ENCODE measurements around the gene SP2. TPM values are rescaled to one million over a fixed set of nuclear protein-coding genes. Genes with fewer than 3 reads are reported as not detected.

The SP2 gene
- total and polyA plus RNA-seq, 2 of the 13 experiments (the other 11 are each of a cell fraction or from before 2014, with no cell fraction given): 1.4 to 4.8 TPM

DNA sequence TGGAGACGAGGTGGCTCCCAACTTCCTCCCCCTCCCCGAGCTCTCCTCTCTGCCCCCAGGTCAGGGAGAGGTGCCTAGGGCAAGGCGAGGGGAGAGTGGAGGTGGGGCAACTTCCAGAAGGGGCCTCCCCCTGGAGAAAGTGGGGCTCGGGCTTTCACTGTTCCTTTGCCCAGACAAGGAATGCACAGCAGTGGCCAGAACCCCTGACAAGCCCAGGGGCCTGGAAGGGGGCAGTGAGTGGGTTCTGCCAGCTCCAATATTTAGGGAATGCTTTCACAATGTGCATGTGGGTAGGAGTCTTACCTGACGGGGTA is 11.7 kb upstream of the SP2 start:
- DNase-seq (ENCODE audit: low spot score) (no peak), FAIRE-seq (no peak), ATAC-seq (no peak)
- 7% methylated on average over 5 of the region's 5 CpGs for WGBS (ENCODE audit: low lambda C conversion rate)
- in situ Hi-C loops (cut with HindIII; ENCODE audit: extremely low pct_ligation_motif_present, low pct_unique_long_range_greater_than_20kb) (no loop called here), intact Hi-C loops (cut with micrococcal nuclease; ENCODE audit: unreplicated experiment) (no loop called here)
- H3K4me3 ChIP-seq (replicated peaks in 1 of 3; ENCODE audit: insufficient read depth in 1 of 3, low read depth in 2 of 3, low read length in 3 of 3): no peak overlapping the region
- no peak overlapping the region for H3K27ac ChIP-seq (ENCODE audit: extremely low read length, insufficient read depth, low read length)
- CTCF ChIA-PET (ENCODE audit: low intra/inter-chr PET ratio, low total read pairs): no interaction called here
- no peak overlapping the region for H2AFZ ChIP-seq (ENCODE audit: low read length)
- no peak overlapping the region for H3K9ac ChIP-seq (ENCODE audit: insufficient read depth, low read depth, low read length)
- POLR2A ChIA-PET: interaction anchor here (1.1 to 3.9 kb wide), 3 partner anchors 11 to 57 kb away, joined by 6 to 36 read pairs (median 6); partner anchors contain the start of genes PNPO, SCRN2 and SP2
- TF ChIP-seq MAFK (conservative IDR thresholded peaks at IDR 0.05 in 1 of 2, IDR thresholded peaks at IDR 0.05 in 1 of 2; ENCODE audit: low read length in 2 of 2) (no peak), SP5 (CRISPR knock-in tag; IDR thresholded peaks at IDR 0.05; ENCODE audit: borderline replicate concordance, low read depth) (no peak), HMG20B (CRISPR knock-in tag; conservative IDR thresholded peaks at IDR 0.05) (no peak)
- TF ChIP-seq, protein P1, sequence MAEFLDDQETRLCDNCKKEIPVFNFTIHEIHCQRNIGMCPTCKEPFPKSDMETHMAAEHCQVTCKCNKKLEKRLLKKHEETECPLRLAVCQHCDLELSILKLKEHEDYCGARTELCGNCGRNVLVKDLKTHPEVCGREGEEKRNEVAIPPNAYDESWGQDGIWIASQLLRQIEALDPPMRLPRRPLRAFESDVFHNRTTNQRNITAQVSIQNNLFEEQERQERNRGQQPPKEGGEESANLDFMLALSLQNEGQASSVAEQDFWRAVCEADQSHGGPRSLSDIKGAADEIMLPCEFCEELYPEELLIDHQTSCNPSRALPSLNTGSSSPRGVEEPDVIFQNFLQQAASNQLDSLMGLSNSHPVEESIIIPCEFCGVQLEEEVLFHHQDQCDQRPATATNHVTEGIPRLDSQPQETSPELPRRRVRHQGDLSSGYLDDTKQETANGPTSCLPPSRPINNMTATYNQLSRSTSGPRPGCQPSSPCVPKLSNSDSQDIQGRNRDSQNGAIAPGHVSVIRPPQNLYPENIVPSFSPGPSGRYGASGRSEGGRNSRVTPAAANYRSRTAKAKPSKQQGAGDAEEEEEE (CRISPR knock-in tag; IDR thresholded peaks at IDR 0.05; ENCODE audit: borderline replicate concordance): no peak
- TF ChIP-seq, protein P2, sequence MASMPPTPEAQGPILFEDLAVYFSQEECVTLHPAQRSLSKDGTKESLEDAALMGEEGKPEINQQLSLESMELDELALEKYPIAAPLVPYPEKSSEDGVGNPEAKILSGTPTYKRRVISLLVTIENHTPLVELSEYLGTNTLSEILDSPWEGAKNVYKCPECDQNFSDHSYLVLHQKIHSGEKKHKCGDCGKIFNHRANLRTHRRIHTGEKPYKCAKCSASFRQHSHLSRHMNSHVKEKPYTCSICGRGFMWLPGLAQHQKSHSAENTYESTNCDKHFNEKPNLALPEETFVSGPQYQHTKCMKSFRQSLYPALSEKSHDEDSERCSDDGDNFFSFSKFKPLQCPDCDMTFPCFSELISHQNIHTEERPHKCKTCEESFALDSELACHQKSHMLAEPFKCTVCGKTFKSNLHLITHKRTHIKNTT (CRISPR knock-in tag; IDR thresholded peaks at IDR 0.05): no peak
- no peaks in the 10 kb centered on the region for H3K79me2 ChIP-seq (ENCODE audit: insufficient read depth, low read length)
- BruUV-seq (replicated peaks): no TSS peak
- H3K4me1 ChIP-seq (ENCODE audit: insufficient read depth, low read length): peaks cover 27% of the 10 kb centered on the region
- H3K27me3 ChIP-seq (ENCODE audit: control insufficient read depth in 1 of 2, insufficient read depth in 2 of 2, low read length in 2 of 2): peaks cover 5 to 41% of the 10 kb centered on the region in 2 experiments; a peak in 4 of 5 replicates
- H3K9me3 ChIP-seq (ENCODE audit: low read length): no peaks in the 10 kb centered on the region
- no peaks in the 10 kb centered on the region for H3K36me3 ChIP-seq (replicated peaks in 1 of 2; ENCODE audit: control insufficient read depth in 1 of 2, insufficient read depth in 2 of 2, low read length in 2 of 2)
- H4K20me1 ChIP-seq (ENCODE audit: insufficient read depth, low read length): no peaks in the 10 kb centered on the region
- H3K4me2 ChIP-seq (ENCODE audit: low read depth, low read length): no peak overlapping the region

All from HepG2 (cell line).